ENCODE data around the gene IFNA6.

The IFNA6 gene

DNA sequence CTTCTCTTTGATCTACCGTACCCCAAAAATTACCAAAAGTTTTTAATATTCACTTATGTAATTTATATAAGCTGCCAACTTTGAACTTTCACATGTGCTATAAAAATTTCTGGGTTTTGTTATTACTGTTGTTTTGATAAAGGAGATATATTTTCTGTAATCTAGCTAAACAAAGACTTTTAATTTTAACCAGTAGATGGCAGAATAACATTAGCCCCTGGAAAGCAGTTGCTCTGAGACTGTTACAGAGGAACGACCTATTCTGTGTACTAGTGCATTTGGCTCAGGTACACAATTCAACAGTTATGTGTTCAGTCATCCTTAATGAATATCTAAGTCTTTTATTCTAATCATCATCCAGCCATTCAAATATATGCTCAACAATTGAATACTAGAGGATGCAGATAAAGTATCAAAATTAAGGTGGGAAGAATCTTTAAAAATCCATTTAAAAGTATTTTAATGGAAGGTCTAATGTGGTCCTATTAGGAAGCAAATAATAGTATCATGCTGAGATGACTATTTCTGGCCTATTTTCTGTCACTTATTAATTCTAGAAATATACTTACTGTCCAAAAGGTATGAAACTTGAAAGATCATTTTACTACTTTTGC is 24.1 kb downstream of the IFNA6 start:
- peak; percentile 56 for DNase-seq

DNA sequence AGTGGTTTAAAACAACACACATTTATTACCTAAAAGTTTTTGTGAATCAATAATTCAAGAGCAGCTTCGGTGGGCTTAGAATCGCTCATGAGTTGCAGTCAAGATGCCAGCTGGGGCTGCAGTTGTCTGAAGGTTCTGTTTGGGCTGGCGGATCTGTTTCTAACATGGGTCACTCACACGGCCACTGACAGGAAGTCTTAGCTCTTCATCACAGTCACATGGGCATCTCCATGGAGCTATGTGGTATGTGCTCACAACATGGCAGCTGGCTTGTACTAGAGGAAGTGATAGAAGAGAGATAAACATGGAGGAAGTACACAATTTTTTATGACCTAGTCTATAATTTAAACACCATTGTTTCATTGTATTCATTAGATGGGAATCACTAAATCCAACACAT is 26.6 kb downstream of the IFNA6 start:
- DNase-seq = no peak

DNA sequence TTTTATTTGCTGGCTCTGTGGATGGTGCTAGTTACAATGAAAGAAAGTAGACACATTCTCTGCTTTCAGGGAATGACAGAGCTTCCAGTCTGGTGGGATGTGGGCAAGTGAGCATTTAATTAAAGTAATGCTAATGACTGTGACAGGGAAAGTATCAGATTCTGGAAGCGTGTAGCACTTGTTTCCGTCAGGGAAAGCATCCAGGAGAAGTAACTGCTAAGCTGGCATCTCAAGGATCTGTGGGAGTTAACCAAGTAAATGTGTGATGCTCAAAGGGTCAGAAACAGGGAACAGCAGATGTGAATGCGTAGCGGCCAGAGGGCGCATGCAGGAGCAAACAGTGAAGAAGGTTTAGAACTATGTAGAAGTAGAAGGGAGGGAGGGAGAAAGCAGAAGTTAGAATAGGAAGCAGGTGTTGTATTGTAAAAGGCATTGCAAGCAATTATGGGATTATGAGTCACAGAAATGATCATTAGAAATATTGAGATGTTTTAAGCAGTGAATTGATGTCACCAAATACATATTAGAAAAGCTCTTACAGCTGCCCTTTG is 27.7 kb downstream of the IFNA6 start:
- no peak for DNase-seq

DNA sequence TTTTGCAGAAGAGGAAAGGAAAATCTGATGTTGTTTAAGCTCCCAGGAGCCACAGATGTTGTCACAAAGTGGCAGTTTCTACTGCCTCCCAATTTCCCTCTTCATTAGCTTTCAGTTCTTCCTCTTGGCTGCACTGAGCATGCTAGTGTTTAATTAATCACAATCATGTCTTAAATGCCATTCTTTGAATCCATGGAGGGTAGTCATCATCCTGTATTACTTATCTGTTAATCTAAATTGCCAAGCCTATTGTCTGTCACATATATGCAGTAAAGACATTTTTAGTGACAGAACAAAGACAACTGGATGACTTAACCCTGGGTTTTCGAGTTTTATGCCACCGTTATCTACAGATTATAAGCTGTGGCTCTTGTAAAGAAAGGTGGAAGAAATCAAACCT is 30.2 kb downstream of the IFNA6 start:
- no peak for DNase-seq

GRCh38 chr9:21317956-21318923 is 32.4 kb downstream of the IFNA6 start:
- DNase-seq = peak; percentile 52

- DNase-seq = no peak
These were observed 33.8 kb downstream of the IFNA6 start for GRCh38 chr9:21316860-21317259.

DNA sequence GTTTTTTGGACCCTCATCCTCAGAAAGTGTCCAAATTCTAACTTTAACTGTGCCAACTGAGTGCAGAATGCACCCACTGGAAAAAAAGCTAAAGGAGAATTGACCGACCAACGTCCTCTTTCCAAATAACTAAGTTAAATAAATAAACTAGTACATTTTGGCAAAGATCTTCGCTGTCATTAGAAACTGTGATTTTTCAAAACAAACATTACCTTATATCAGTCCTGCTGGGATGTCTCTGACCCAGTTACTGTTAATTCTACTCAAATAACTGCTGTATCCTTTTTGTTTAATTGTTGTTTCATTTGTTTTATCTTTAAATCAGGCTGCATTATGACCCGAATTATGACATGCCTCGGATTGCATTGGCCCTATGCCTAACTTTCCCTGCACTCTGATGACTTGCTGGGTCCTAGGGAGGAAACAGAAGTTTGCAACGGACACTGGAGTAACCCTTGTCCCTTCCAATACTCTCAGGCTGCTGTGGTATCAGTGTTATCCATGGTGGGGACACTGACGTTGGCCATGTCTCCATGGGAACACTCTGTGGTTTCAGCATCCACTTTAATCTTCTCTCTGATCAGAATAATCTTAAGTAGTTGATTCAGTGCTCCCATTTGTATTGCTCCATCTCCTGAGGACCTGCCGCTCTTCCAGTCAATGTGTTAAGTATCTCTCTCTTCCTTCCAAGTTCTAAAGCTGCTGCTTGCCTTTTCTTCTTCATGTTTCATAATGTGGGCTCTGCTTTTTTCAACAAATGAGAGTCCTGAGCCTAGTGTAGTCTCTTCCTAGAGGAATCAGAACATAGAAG is 34.5 kb downstream of the IFNA6 start:
- DNase-seq = no peak

DNA sequence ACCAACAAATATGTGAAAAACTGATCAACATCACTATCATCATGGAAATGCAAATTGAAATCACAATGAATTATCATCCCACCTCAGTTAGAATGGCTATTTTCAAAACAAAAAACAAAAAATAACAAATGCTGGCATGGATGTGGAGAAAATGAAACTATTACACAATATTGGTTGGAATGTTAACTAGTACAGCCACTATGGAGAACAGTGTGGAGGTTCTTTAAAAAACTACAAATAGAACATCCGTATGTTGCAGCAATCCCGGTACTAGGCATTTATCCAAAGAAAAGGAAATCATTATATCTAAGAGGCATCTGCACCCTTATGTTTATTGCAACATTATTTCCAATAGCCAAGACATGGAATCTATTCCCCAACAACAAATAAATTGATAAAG is 36.5 kb downstream of the IFNA6 start:
- DNase-seq = no peak

- DNase-seq = no peak
These were observed 38.8 kb downstream of the IFNA6 start for GRCh38 chr9:21311889-21312288.

DNA sequence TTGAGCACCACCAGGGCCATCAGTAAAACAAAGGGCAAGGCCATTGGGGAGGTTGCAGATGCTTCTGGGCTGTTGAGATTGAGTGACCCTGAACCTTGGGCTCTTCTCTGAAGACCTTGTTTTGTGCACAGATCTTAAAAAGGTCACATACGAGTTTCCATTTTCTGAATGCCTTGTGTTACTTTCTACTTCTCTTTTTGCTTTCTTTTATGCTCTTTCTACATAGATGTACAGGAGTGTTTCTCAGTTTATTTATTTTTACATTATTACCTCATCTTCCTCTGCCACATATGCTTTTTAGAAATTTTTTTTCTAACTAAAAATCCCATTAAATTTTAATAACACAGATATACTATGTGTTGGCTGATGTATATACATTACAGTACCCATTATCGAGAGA is 45.5 kb downstream of the IFNA6 start, which contains the start of gene IFNA5:
IFNA5 (minus strand) TSS at position 101 of the 400 bp plus-strand sequence; CDS start at position 44, 57 bp downstream.
- no peak for DNase-seq

Data from activated CD4-positive, alpha-beta T cell treated with anti-CD3 and anti-CD28 coated beads, Interleukin-2, Interleukin-6, amounts not matched to agents 100 ng/mL and 50 ng/mL, durations not matched to agents 16 hours and 8 hours (primary cell).